Ovary (tissue), 9 donors: ENCODE data around the gene KRT80. TPM values are rescaled to one million over a fixed set of nuclear protein-coding genes. Genes with fewer than 3 reads are reported as not detected.

Source experiments
- DNase-seq, 5 donors: peaks; one replicate each; pipeline ENCODE4 v3.0.0-alpha.2; 2019 to 2020
- H3K27ac ChIP-seq, 2 donors: fragments of 200-600 bp; one replicate each; pipeline versions ENCODE4 v1.5.1 to v1.8.0; 2019 to 2022
- H3K27me3 ChIP-seq: fragments of 200-600 bp; one replicate; pipeline ENCODE4 v1.8.0; 2022
- H3K36me3 ChIP-seq: fragments of 200-600 bp; sonication (generic); one replicate; pipeline ENCODE4 v1.5.1; 2019
- H3K4me1 ChIP-seq: one replicate; pipeline ENCODE4 v1.8.1; 2013; ENCODE audit warnings: mild to moderate bottlenecking, moderate library complexity; ENCODE audit not compliant: insufficient read depth
- H3K4me3 ChIP-seq: fragments of 200-600 bp; sonication (generic); one replicate; pipeline ENCODE4 v1.5.1; 2017
- H3K9me3 ChIP-seq, 2 donors: fragments of 200-600 bp in 1 of 2; sonication (generic) in 1 of 2; one replicate each; pipeline versions ENCODE4 v1.5.1 to v1.8.1; 2013 to 2019; ENCODE audit warnings: mild to moderate bottlenecking in 1 of 2, moderate library complexity in 1 of 2
- EP300 ChIP-seq: sonication (generic); formaldehyde crosslinking; IDR thresholded peaks from one replicate; pipeline ENCODE4 v1.6.1; 2017; ENCODE audit warnings: antibody characterized with exemption
- POLR2A ChIP-seq: fragments of 450-650 bp; IDR thresholded peaks from one replicate; pipeline ENCODE4 v1.6.1; 2017; ENCODE audit warnings: antibody characterized with exemption, mild to moderate bottlenecking, moderate library complexity
- WGBS, 3 donors: extraction: QIAGEN DNeasy Blood & Tissue Kit in 1 of 3; methylation state at CpG; one replicate each; pipeline versions ENCODE4 v1.1.5 to v1.1.7; 2013 to 2017; 5-methylcytosine and 5-hydroxymethylcytosine counted together
- intact Hi-C, 4 donors: fragments of 100-400 bp; cut with DNase I; formaldehyde crosslinking; loops; one replicate each; pipeline versions ENCODE4 v1.11.0 to v1.15.1; 2022 to 2023
- polyA plus RNA-seq, 2 donors: library from polyadenylated mRNA; stranded (reverse); fragments of 200-250 nt in 1 of 2; fragments of 350-450 nt in 1 of 2; fragmentation: Illumina TruSeq in 1 of 2; extraction: RNeasy Lipid Tissue Mini Kit (QIAGEN cat#74804) in 1 of 2; gene quantifications; one replicate each; pipeline ENCODE4 v1.2.3, GENCODE V29; 2013 to 2014
- total RNA-seq, 7 donors: library from RNA; depleted of rRNA in 2 of 7; stranded (reverse); fragments of >200 nt in 2 of 7; fragmentation: NEBNext Ultra II Directional in 3 of 7; extraction: Animal tissue kit (Norgen Biotek cat#: 25700) in 3 of 7; gene quantifications; one replicate each; pipeline versions ENCODE4 v1.1.0 to v1.2.4, GENCODE V29; 2016 to 2023
- TF ChIP-seq, protein P1 (sequence below), 3 donors: fragments of 450-650 bp in 2 of 3; fragments of 200-600 bp in 1 of 3; IDR thresholded peaks; one replicate each; pipeline versions ENCODE4 v1.5.1 to v1.8.0; 2016 to 2022; ENCODE audit warnings: antibody characterized with exemption in 3 of 3, mild to moderate bottlenecking in 1 of 3
- donor health status: DM: no; HTN: no; CAD: no; lungs with moderate emphysema.
- donor health status: DM: no; HTN: no; CAD: no.
- donor health status: Bipolar disorder and iron deficiency.
- donor health status: DM: yes; HTN: yes; CAD: no.
- donor health status: DM: no; HTN: no; CAD: no.
- donor health status: DM: yes; HTN: yes; CAD: no.

The KRT80 gene
- total and polyA plus RNA-seq, 9 donors: 0.05 to 13.2 (median 0.99) TPM; not detected in 1

DNA sequence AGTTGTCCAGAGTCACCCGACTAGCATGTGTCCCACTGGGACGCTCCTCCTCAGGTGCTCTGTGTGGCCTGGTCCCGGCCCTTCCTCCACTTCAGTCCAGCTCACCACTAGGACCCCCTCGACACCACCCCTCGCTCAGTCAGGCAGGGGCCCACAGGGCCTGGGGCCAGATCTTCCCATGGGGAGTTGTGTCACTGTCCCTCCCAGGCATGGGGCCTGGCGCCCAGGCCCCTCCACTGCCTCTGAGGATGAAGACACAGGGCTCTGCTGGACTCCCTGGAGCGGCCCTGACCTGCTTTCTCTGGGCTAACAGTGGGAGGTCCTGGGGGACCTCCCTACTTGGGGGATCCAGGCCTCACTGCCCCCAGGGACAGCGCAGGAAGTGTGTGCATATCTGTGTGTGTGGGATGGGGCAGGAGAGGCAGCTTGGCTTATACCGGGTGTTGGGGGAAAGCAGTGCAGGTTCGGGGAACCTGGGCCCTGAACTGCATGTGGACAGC, 43.8 kb downstream of the KRT80 start:
- TF ChIP-seq, protein P1, sequence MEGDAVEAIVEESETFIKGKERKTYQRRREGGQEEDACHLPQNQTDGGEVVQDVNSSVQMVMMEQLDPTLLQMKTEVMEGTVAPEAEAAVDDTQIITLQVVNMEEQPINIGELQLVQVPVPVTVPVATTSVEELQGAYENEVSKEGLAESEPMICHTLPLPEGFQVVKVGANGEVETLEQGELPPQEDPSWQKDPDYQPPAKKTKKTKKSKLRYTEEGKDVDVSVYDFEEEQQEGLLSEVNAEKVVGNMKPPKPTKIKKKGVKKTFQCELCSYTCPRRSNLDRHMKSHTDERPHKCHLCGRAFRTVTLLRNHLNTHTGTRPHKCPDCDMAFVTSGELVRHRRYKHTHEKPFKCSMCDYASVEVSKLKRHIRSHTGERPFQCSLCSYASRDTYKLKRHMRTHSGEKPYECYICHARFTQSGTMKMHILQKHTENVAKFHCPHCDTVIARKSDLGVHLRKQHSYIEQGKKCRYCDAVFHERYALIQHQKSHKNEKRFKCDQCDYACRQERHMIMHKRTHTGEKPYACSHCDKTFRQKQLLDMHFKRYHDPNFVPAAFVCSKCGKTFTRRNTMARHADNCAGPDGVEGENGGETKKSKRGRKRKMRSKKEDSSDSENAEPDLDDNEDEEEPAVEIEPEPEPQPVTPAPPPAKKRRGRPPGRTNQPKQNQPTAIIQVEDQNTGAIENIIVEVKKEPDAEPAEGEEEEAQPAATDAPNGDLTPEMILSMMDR (IDR thresholded peaks at IDR 0.05): no peak
- no peak for TF ChIP-seq POLR2A
- TF ChIP-seq EP300: no peak
- H3K4me3 ChIP-seq: no peak overlapping the region
- 79 to 81% (median 80%) methylated on average over 10 of the region's 10 CpGs for WGBS, 3 donors
- no peaks in the 10 kb centered on the region for H3K27me3 ChIP-seq
- no peaks in the 10 kb centered on the region for H3K36me3 ChIP-seq
- no peak for DNase-seq
- H3K4me1 ChIP-seq: peaks cover 9% of the 10 kb centered on the region
- no peaks in the 10 kb centered on the region for H3K9me3 ChIP-seq
- no peak overlapping the region for H3K27ac ChIP-seq
- intact Hi-C loops: no loop called here

DNA sequence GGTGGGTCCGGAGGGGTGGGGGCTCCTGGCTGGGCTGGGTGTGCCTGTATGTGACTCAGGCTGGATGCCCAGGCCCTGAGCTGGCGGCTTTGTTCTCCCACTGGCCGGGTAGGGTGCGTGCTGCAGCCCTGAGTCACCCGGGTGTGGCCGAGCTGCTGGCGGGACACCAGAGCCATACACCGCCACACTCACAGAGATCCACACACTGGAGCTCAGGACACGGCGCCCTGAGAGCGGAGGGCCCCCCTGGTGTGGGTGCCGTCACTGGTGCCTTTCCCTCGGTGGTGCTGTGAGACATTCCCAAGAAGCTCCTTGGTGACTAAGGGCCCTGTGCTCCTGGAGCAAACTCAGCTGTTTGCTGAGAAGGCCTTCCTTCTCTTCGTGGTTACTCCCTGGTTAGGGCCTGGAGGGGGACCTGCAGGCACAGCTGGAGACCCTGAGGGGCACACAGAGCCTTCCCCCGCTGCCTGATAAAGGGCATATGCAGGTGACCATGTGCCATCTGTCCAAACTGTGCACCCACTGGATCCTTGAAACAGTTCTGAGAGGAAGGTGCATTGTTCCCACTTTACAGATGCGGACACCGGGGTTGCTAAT, 44.3 kb downstream of the KRT80 start:
- no peaks in the 10 kb centered on the region for H3K9me3 ChIP-seq
- H3K4me3 ChIP-seq: no peak overlapping the region
- peaks cover 7% of the 10 kb centered on the region for H3K4me1 ChIP-seq
- 47 to 61% (median 51%) methylated on average over 14 to 17 of the region's 17 CpGs for WGBS, 3 donors
- intact Hi-C loops: no loop called here
- no peaks in the 10 kb centered on the region for H3K36me3 ChIP-seq
- no peaks in the 10 kb centered on the region for H3K27me3 ChIP-seq
- no peak for TF ChIP-seq EP300
- TF ChIP-seq POLR2A: no peak
- TF ChIP-seq, protein P1 (IDR thresholded peaks at IDR 0.05): no peak
- H3K27ac ChIP-seq: peak overlapping the region in 1 of 2 donors; percentile 36
- peak; percentile 61 to 84 (median 78) for DNase-seq

- Histone ChIP-seq H3K4me3 (no peak overlapping the region), H3K27ac (peak overlapping the region in 1 of 2 donors; percentile 36), H3K4me1 (peaks cover 5% of the 10 kb centered on the region), H3K36me3 (no peaks in the 10 kb centered on the region), H3K9me3 (no peaks in the 10 kb centered on the region), H3K27me3 (no peaks in the 10 kb centered on the region)
- TF ChIP-seq, protein P1 (IDR thresholded peaks at IDR 0.05): no peak
- TF ChIP-seq EP300 (no peak), POLR2A (no peak)
- intact Hi-C loops: no loop called here
- 92 to 99% (median 92%) methylated on average over 8 to 11 of the region's 11 CpGs for WGBS, 3 donors
- DNase-seq: no peak
These were observed 44.9 kb downstream of the KRT80 start for GRCh38 chr12:52146822-52147366.

GRCh38 chr12:52146089-52146821, 45.6 kb downstream of the KRT80 start:
- no peaks in the 10 kb centered on the region for H3K36me3 ChIP-seq
- H3K4me1 ChIP-seq: peaks cover 4% of the 10 kb centered on the region
- no peaks in the 10 kb centered on the region for H3K9me3 ChIP-seq
- H3K27me3 ChIP-seq: no peaks in the 10 kb centered on the region
- TF ChIP-seq, protein P1 (IDR thresholded peaks at IDR 0.05): no peak
- TF ChIP-seq EP300 (no peak), POLR2A (no peak)
- no peak for DNase-seq
- H3K27ac ChIP-seq: peak overlapping the region in 1 of 2 donors; percentile 36
- intact Hi-C loops: no loop called here
- WGBS, 3 donors: 94 to 95% (median 94%) methylated on average over 8 of the region's 8 CpGs
- no peak overlapping the region for H3K4me3 ChIP-seq
